Fibroblast of upper back skin (primary cell): ENCODE results near the gene CDC14A.
"Not testable (repeated sequence)": the region's sequence is repeated elsewhere in the genome, so short reads cannot be mapped to it uniquely, and the experiment has no call there.

Experiments used
- DNase-seq: peaks from one replicate; pipeline ENCODE4 v3.0.0-alpha.2; 2013

The CDC14A gene

GRCh38 chr1:100407390-100407789 lies 55.1 kb downstream of the CDC14A start:
- DNase-seq: not testable (repeated sequence)

- DNase-seq: no peak
Observed at GRCh38 chr1:100411019-100411418, 58.7 kb downstream of the CDC14A start.

- no peak for DNase-seq
Observed at GRCh38 chr1:100411574-100411973, 59.3 kb downstream of the CDC14A start.

GRCh38 chr1:100413035-100413434 lies 60.7 kb downstream of the CDC14A start:
- no peak for DNase-seq

- DNase-seq: no peak
Observed at GRCh38 chr1:100414693-100415497, 62.6 kb downstream of the CDC14A start.

GRCh38 chr1:100415498-100415778 lies 63.1 kb downstream of the CDC14A start:
- DNase-seq: no peak

GRCh38 chr1:100419072-100419471 lies 66.8 kb downstream of the CDC14A start:
- no peak for DNase-seq

GRCh38 chr1:100422065-100422464 lies 69.8 kb downstream of the CDC14A start:
- DNase-seq: no peak

GRCh38 chr1:100423832-100424337 lies 71.6 kb downstream of the CDC14A start:
- DNase-seq: no peak

GRCh38 chr1:100428160-100428559 lies 75.9 kb downstream of the CDC14A start:
- no peak for DNase-seq

GRCh38 chr1:100430325-100430756 lies 78.0 kb downstream of the CDC14A start:
- no peak for DNase-seq

- DNase-seq: no peak
Observed at GRCh38 chr1:100431954-100432353, 79.6 kb downstream of the CDC14A start.

- DNase-seq: no peak
Observed at GRCh38 chr1:100433563-100433962, 81.3 kb downstream of the CDC14A start.

GRCh38 chr1:100434831-100435230 lies 82.5 kb downstream of the CDC14A start:
- DNase-seq: no peak

- DNase-seq: no peak
Observed at GRCh38 chr1:100438375-100438774, 86.1 kb downstream of the CDC14A start.

GRCh38 chr1:100438789-100439188 lies 86.5 kb downstream of the CDC14A start:
- DNase-seq: no peak

GRCh38 chr1:100440075-100440809 lies 87.9 kb downstream of the CDC14A start:
- DNase-seq: no peak

- DNase-seq: no peak
Observed at GRCh38 chr1:100441146-100441545, 88.8 kb downstream of the CDC14A start.

- no peak for DNase-seq
Observed at GRCh38 chr1:100441651-100442050, 89.3 kb downstream of the CDC14A start.

- peak; percentile 63 for DNase-seq
Observed at GRCh38 chr1:100443811-100444571, 91.7 kb downstream of the CDC14A start.

GRCh38 chr1:100445565-100445964 lies 93.3 kb downstream of the CDC14A start:
- DNase-seq: no peak

GRCh38 chr1:100448366-100448765 lies 96.1 kb downstream of the CDC14A start:
- no peak for DNase-seq

GRCh38 chr1:100449477-100449876 lies 97.2 kb downstream of the CDC14A start:
- no peak for DNase-seq

GRCh38 chr1:100452641-100453040 lies 100.3 kb downstream of the CDC14A start:
- DNase-seq: no peak
